GM12801 (cell line): Measurements from ENCODE around the gene MPO.

ENCODE experiments used
- TF ChIP-seq, protein P1 (sequence below): IDR thresholded peaks from one replicate; pipeline ENCODE4 v1.5.1; 2011; ENCODE audit warnings: control low read depth; ENCODE audit not compliant: insufficient read length; ENCODE audit errors: extremely low read depth

The MPO gene

DNA sequence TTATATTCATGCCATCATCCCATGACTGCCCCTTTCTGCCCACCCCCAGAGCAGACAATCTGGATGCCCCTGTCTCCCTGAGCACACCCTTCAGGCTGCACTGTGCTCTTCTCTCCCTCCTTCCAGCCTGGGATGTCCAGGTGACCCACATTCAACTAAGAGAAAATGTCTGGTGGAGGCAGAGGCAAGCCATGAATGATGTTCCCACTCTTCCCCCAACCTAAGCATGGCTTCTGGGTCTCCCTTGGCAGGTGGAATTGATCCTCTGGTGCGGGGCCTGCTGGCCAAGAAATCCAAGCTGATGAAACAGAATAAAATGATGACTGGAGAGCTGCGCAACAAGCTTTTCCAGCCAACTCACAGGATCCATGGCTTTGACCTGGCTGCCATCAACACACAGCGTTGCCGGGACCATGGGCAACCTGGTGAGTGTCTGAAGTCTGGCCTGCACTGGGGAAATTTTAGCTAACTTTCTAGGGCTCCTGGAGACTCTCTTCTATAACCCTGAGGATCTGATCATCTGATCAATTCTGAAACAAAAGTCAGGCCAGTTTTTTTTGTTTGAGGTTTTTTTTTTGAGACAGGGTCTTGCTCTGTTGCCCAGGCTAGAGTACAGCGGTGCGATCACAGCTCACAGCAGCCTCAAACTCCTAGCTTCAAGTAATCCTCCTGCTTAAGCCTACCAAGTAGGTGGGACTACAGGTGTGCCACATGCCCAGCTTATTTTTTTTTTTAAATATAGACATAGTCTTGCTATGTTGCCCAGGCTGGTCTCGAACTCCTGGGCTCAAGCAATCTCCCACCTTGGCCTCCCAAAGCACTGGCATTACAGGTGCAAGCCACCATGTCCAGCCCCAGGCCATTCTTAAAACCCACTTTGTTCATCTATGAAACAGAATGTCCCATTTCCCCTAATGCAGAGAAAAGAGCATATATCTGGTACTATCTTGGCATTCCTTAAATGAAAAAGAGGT lies 14.5 kb downstream of the MPO start:
- TF ChIP-seq, protein P1, sequence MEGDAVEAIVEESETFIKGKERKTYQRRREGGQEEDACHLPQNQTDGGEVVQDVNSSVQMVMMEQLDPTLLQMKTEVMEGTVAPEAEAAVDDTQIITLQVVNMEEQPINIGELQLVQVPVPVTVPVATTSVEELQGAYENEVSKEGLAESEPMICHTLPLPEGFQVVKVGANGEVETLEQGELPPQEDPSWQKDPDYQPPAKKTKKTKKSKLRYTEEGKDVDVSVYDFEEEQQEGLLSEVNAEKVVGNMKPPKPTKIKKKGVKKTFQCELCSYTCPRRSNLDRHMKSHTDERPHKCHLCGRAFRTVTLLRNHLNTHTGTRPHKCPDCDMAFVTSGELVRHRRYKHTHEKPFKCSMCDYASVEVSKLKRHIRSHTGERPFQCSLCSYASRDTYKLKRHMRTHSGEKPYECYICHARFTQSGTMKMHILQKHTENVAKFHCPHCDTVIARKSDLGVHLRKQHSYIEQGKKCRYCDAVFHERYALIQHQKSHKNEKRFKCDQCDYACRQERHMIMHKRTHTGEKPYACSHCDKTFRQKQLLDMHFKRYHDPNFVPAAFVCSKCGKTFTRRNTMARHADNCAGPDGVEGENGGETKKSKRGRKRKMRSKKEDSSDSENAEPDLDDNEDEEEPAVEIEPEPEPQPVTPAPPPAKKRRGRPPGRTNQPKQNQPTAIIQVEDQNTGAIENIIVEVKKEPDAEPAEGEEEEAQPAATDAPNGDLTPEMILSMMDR = no peak

DNA sequence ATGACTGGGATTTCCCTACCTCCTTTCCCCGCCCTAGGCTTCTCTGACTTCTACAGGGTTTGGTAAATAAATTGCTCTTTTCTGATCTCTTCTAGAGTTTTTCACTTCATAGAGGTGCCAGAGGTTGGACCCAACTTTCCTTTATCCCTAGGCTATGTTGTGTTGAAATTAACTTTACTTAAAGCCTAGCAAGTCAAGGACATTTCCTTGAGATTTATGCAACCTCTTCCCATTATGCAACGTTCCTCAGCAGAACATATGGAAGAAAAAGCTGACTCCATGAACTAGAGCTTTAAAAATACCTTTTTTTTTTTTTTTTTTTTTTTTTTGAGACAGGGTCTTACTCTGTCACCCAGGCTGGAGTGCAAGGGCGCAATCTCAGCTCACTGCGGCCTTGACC lies 15.5 kb downstream of the MPO start:
- TF ChIP-seq, protein P1 = no peak

DNA sequence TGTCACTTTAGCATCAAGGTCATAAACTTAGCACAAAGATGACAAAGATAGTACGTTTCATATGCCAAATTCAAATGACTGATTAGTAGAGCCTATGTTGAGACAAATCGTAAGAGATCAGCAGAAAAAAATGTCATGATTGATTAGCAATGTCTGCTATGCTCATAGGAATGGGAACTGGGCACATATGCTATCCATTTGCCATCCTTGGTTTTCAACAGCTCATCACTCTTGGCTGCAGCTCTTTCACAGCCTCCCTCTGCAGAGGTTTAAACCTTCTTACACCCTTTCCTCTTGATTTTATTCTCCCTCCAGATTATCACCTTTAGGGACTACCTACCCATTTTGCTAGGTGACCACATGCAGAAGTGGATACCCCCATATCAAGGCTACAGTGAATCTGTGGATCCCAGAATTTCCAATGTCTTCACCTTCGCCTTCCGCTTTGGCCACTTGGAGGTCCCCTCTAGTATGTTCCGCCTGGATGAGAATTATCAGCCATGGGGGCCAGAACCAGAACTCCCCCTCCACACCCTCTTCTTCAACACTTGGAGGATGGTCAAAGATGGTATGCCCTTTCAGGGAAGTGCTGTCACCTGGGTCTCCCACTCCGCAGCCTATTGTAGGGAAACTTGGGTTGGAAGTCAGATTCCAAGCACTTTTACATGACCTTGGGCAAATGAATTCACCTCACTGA lies 16.2 kb downstream of the MPO start:
- TF ChIP-seq, protein P1 = no peak

DNA sequence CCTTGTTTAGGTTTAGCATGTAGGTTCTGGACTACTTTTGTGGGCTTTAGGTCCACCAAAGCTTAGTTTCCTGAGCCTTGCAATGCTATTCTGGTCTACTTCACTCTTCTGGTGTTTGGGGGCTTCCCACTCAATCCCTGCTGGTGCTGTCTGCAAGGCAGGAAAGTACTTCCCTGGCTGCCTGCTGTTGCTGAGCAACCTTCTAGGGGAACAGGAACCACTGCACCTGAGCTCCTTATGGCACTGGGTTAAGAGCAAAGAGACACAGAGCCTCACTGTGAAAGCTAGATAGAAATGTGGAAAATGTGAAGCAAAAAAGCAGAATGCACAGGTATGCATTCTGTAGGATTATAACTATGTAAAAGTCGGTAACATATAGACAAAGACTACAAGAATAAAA lies 17.0 kb downstream of the MPO start:
- TF ChIP-seq, protein P1 = no peak

DNA sequence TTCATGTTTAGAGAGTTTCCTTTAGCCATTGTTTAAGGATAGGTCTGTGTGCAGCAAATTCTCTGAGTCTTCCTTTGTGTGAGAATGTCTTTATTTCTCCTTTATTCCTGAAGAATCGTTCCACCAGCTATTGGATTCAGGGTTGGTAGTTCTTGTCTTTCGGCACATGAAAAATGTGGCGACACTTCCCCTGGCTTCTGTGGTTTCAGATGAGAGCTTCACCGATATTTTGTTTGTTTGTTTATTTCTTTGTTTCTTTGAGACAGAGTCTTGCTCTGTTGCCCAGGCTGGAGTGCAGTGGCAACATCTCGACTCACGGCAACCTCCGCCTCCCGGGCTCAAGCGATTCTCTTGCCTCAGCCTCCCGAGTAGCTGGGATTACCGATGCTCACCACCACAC lies 18.6 kb downstream of the MPO start:
- TF ChIP-seq, protein P1 = no peak

DNA sequence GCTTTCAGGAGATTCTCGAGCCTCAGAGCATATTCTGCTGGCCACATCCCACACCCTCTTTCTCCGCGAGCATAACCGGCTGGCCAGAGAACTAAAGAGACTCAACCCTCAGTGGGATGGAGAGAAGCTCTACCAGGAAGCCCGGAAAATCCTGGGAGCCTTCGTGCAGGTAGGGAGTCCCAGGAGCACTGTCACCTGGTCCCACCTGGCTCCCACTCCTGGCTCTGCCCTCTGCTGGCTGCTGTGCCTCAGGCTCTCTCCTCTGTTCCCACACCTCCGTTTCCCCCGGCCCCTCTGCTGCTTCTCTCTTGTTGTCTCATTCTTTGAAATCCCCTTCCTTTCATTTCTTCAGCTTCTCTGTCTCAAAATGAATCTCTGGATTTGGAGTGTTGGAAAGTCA lies 25.9 kb downstream of the MPO start:
- TF ChIP-seq, protein P1 = no peak

DNA sequence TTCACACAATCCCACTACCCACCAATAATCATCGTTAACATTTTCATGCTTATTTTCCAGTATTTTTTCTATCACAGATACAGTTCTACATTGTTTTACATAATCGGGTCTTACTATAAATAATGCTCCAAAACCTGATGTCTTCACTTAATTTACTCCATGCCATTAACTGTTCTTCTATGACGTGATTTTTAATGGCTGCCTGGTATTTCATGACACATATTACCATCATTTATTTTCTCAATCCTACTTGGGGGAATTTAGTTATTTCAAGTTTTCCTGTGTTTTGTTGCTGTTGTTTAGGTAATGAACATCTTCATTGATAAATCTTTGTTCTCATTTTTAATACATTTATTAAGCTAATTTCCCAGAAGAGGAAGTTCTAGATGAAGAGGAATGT lies 27.7 kb downstream of the MPO start:
- TF ChIP-seq, protein P1 = no peak
